Ishikawa (cell line): Measurements from ENCODE around the gene VWC2.

Experiments
- CEBPB ChIP-seq: IDR thresholded peaks from 2 replicates; pipeline ENCODE4 v1.6.1; 2012
- CREB1 ChIP-seq: IDR thresholded peaks from 2 replicates; pipeline ENCODE4 v1.6.1; 2012; ENCODE audit warnings: low read depth
- EGR1 ChIP-seq: IDR thresholded peaks from 2 replicates; pipeline ENCODE4 v1.6.1; 2012
- EP300 ChIP-seq: IDR thresholded peaks from 2 replicates; pipeline ENCODE4 v1.6.1; 2012; ENCODE audit warnings: borderline replicate concordance
- FOXM1 ChIP-seq: IDR thresholded peaks from 2 replicates; pipeline ENCODE4 v1.6.1; 2012; ENCODE audit warnings: low read depth, borderline replicate concordance
- NFIC ChIP-seq: IDR thresholded peaks from 2 replicates; pipeline ENCODE4 v1.6.1; 2012
- RAD21 ChIP-seq: IDR thresholded peaks from 2 replicates; pipeline ENCODE4 v1.6.1; 2012; ENCODE audit warnings: low read depth
- REST ChIP-seq: IDR thresholded peaks from 2 replicates; pipeline ENCODE4 v1.6.1; 2012; ENCODE audit warnings: low read depth, mild to moderate bottlenecking
- TAF1 ChIP-seq: IDR thresholded peaks from 2 replicates; pipeline ENCODE4 v1.6.1; 2012; ENCODE audit warnings: low read depth, mild to moderate bottlenecking
- TCF12 ChIP-seq: IDR thresholded peaks from 2 replicates; pipeline ENCODE4 v1.6.1; 2012; ENCODE audit warnings: low read depth
- TEAD4 ChIP-seq: IDR thresholded peaks from 2 replicates; pipeline ENCODE4 v1.6.1; 2012
- YY1 ChIP-seq: IDR thresholded peaks from 2 replicates; pipeline ENCODE4 v1.6.1; 2012; ENCODE audit warnings: low read depth
- ZBTB7A ChIP-seq: IDR thresholded peaks from 2 replicates; pipeline ENCODE4 v1.6.1; 2012; ENCODE audit warnings: low read depth
- TF ChIP-seq, protein P1 (sequence below): IDR thresholded peaks from 2 replicates; pipeline ENCODE4 v1.6.1; 2012
- TF ChIP-seq, protein P2 (sequence below): IDR thresholded peaks from 2 replicates; pipeline ENCODE4 v1.6.1; 2012

VWC2 gene

DNA sequence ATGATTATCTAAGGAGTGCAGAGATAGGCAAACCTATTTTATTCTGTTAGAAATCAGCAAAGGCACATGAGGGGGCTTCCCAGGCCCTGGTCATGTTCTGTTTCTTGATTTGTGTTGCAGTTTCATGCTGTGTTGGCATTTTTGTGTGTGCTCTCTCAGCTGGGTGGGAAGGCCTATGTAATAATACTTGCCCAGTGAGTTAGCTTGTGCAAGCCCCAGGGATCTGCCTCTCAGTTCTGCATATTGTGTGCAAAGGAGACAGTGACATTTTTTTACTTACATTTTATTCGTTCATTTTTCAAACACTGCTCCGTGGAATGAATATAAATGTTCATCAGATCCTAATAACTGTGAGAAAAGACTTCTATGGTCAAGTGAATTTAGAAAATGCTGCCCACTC, 119.0 kb downstream of the VWC2 start:
- TF ChIP-seq, protein P1, sequence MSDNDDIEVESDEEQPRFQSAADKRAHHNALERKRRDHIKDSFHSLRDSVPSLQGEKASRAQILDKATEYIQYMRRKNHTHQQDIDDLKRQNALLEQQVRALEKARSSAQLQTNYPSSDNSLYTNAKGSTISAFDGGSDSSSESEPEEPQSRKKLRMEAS: no peak
- TF ChIP-seq FOXM1 (no peak), EP300 (no peak), TAF1 (no peak), RAD21 (no peak), CREB1 (no peak), YY1 (no peak), ZBTB7A (no peak), NFIC (no peak), TEAD4 (no peak)
- TF ChIP-seq, protein P2, sequence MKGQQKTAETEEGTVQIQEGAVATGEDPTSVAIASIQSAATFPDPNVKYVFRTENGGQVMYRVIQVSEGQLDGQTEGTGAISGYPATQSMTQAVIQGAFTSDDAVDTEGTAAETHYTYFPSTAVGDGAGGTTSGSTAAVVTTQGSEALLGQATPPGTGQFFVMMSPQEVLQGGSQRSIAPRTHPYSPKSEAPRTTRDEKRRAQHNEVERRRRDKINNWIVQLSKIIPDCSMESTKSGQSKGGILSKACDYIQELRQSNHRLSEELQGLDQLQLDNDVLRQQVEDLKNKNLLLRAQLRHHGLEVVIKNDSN: no peak

GRCh38 chr7:49893131-49893530, 119.7 kb downstream of the VWC2 start:
- TF ChIP-seq TCF12: no peak
- no peak for TF ChIP-seq YY1
- TF ChIP-seq ZBTB7A: no peak
- no peak for TF ChIP-seq EGR1
- no peak for TF ChIP-seq TEAD4
- TF ChIP-seq, protein P1: no peak
- TF ChIP-seq TAF1: no peak
- TF ChIP-seq FOXM1: no peak
- no peak for TF ChIP-seq NFIC
- TF ChIP-seq, protein P2: no peak
- no peak for TF ChIP-seq EP300
- no peak for TF ChIP-seq RAD21

DNA sequence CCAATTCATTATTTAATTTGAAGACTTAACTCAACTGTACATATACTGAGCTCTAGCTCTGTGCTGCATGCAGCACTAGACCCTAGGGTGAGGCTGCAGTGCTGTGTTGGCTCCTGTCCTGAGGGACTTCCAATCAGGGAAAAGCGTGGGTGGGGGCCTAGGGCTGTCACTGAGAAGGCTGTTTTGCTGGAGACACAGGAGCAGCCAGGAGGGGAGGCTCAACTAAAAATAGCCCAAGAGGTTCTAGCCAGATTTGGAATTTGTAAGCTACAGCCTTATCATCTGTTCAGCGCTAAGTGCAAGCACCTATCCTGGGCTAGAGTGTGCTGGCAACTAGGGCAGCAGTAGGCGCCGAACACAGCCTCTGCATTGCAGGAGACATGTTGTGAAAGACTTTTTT, 121.1 kb downstream of the VWC2 start:
- no peak for TF ChIP-seq EGR1
- no peak for TF ChIP-seq EP300
- no peak for TF ChIP-seq REST
- TF ChIP-seq YY1: no peak
- TF ChIP-seq FOXM1: no peak
- TF ChIP-seq, protein P2: no peak
- TF ChIP-seq TEAD4: no peak
- TF ChIP-seq RAD21: no peak
- no peak for TF ChIP-seq ZBTB7A

GRCh38 chr7:49911909-49912308, 138.5 kb downstream of the VWC2 start:
- TF ChIP-seq CREB1 (no peak), RAD21 (no peak), TCF12 (no peak), TAF1 (no peak), TEAD4 (no peak), EGR1 (no peak), EP300 (no peak), YY1 (no peak), REST (no peak), FOXM1 (no peak), CEBPB (no peak), ZBTB7A (no peak), NFIC (no peak)
- TF ChIP-seq, protein P2: no peak
- TF ChIP-seq, protein P1: no peak

DNA sequence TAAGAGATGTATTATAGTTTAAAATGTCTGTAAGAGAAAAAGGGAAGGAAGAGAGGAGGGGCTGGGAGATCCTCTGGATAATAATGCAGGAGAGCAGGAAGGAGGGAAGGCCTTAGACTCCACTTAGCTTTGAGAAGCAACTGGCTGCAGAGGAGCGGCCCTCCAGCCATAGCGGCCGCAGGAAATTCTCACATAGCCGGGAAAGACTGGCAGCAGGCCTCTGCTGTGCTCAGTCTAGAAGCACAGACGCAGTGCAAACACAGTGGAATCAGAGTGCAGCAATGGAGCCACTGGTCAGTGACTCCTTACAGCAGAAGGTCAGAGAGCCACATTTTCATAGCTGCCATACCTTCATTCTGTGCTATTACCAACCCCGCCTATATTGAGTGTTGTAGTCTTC, 153.3 kb downstream of the VWC2 start:
- no peak for TF ChIP-seq YY1
- no peak for TF ChIP-seq ZBTB7A
- no peak for TF ChIP-seq FOXM1
- TF ChIP-seq TAF1: no peak
- no peak for TF ChIP-seq NFIC

DNA sequence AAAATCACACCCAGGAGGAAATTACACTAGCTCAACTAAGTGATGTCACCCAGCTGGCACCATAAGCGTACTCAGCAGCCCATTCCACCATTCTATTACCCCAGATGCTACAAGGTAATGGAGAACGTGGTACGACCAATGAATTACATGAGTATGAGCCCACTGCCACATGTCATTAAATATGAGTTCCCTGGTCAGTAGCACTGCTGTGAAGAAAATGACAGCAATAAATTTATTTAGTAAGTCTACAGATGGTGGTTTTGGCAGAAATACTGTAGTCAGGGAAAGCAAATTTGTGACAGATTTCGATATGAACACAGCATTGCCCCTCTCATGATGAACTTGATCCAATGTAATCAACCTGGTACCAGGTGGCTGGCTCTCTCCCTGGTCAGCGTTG, 154.2 kb downstream of the VWC2 start:
- no peak for TF ChIP-seq EP300
